Measurements from ENCODE around the gene MICA.

GRCh38 chr6:31462026-31462963 is 58.9 kb downstream of the MICA start:
- TF ChIP-seq ZNF302 (tag by site-specific recombination; IDR thresholded peaks at IDR 0.05; ENCODE audit: low read depth) (no peak), PATZ1 (tag by site-specific recombination; IDR thresholded peaks at IDR 0.05) (no peak), CTCF (tag by site-specific recombination; IDR thresholded peaks at IDR 0.05) (no peak), ZNF239 (tag by site-specific recombination; IDR thresholded peaks at IDR 0.05) (no peak), ZBTB7A (tag by site-specific recombination; IDR thresholded peaks at IDR 0.05; ENCODE audit: low read depth) (no peak)
